ENCODE results near the gene C21orf91. TPM values are rescaled to one million over a fixed set of nuclear protein-coding genes. Genes with fewer than 3 reads are reported as not detected.
A peak's percentile ranks its signal among the peaks of the same experiment; 100 is the strongest.

C21orf91 gene
- total RNA-seq, 1 donor from 2014 or later, result 4.7 TPM

DNA sequence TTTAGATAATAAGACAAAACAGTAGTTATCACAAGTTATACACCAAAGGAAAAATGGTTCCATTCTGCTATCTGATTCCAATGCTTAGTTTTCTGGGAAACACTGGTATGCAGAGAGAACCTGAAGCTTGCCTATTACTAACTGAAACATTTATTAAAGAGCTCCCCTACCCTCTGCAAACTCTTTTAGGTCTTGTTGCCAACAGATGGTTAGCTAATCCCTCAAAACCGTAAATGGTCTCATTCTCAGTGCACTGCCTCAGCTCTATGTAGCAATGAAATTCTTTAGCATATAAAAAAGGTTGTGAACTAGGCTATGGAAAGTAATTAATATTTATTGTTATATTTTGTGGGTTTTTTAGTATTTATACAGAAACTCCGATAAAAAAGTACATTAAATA is 20.4 kb downstream of the C21orf91 start:
- peak; percentile 20 for ATAC-seq
- no peak for DNase-seq (ENCODE audit: low spot score)

DNA sequence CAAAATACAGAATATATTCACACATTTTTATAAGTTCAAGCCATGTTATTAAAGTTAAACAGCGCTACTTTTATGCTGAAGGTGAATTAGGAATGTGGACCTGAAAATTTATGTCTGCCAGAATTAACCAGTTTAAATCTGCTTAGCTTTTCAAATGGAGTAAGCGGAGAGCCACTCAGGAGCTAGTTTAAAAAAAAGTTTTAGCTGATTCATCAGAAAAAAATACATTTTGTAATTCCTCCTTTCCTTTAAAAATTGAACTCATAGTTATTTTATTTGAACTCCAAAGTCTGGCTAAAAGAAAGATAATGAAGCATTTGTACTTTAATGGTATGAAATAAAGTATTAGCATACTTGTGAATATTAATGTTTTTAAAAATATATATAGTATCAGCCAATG is 21.2 kb downstream of the C21orf91 start:
- DNase-seq (ENCODE audit: low spot score), result no peak

DNA sequence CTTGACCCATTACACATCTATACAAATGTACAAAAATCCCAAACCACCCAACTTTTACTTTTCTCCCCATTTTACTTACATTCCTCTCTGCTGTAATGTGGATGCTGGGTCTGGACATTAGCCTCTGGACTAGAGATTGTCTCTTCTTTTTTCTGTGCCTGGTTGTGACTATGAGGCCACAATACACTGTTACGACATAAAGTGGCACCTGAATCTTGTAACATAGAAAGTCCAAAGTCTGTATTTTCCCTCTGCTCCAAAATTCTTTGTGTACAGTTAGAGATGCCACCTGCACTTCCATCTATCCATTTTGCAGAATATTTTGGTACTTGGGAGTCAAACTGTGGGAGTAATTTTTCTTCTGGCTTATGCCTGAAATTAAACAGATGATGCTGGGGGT is 22.7 kb downstream of the C21orf91 start:
- peak; percentile 95 for ATAC-seq

More for the DNA sequence above, 21.2 kb downstream of the C21orf91 start:
- ATAC-seq, result no peak

DNA sequence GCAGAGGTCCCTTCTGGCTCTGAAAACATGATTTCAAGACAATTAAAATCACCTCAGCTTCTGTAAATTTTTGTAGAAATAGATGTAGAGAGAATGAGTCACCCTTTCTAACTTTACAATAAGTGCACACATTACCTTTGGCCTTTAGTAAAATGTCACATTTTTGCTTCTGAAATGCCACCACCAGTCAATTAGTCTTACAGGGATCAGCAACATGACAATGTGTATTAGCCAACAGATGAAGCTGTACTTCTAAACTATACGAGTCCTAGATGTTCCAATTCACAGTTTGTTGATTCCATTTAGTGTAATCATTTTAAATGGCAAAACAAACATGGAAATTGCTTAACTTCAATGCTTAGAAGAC is 23.1 kb downstream of the C21orf91 start:
- DNase-seq (ENCODE audit: low spot score) (no peak), ATAC-seq (no peak)

More for the DNA sequence above, 22.7 kb downstream of the C21orf91 start:
- DNase-seq (ENCODE audit: low spot score), result no peak

DNA sequence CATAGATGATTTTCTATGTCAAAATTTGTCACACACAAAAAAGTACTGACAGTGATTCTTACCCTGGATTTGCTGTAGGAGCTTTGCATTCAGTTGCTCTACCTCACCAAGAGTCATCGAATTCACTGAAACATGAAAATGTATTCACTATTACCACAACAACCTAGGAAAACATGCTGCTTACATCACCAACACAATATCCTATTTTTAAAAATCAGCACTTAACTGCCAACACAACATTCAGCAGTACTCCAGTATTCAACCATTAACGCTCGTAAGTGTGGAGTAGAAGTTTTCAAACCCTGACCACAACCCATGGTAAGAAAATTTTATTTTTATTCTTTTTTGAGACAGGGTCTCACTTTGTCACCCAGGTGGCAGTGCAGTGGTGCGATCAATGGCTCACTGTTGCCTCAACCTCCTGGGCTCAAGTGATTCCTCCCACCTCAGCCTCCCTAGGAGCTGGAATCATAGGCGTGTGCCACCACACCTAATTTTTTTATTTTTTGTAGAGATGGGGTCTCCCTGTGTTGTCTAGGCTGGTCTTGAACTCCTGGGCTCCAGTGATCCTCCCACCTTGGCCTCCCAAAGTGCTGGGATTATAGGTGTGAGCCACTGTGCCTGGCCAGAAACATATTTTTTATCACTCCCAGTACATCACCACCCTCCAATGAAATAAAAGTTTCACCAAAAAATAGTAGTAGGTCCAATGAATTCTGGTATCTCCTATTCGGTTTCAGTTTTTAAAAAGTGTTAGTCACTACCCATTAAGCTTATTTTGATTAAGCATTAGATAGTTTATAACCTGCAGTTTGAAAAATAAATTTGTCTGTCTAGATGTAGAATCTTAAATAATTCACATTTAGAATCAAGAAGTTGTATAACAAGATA is 23.8 kb downstream of the C21orf91 start:
- ATAC-seq (no peak), DNase-seq (ENCODE audit: low spot score) (no peak)

DNA sequence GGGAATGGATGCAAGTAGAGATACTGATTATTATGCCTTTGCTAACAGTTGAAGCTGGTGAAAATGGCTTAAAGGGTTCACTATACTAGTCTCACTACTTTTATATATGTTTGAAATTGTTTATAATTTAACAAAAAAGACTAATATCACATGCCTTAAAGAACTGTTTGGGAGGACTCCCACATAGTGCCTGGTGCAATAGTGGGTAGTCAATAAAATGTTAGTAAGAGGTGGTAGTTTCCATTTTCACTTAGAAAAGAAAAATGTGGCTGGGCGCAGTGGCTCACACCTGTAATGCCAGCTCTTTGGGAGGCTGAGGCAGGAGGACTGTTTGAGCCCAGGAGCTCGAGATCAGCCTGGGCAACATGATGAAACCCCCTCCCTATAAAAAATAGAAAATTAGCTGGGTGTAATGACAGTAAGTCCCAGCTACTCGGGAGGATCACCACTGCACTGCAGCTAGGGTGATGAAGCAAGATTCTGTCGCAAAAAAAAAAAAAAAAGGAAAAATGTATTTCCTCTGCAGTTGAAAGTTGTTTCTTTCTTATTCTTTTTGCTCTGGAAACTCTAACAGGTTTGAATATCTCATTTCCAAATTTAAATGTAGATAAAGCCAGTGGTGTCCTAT is 24.5 kb downstream of the C21orf91 start:
- no peak for ATAC-seq
- DNase-seq (ENCODE audit: low spot score), result no peak

DNA sequence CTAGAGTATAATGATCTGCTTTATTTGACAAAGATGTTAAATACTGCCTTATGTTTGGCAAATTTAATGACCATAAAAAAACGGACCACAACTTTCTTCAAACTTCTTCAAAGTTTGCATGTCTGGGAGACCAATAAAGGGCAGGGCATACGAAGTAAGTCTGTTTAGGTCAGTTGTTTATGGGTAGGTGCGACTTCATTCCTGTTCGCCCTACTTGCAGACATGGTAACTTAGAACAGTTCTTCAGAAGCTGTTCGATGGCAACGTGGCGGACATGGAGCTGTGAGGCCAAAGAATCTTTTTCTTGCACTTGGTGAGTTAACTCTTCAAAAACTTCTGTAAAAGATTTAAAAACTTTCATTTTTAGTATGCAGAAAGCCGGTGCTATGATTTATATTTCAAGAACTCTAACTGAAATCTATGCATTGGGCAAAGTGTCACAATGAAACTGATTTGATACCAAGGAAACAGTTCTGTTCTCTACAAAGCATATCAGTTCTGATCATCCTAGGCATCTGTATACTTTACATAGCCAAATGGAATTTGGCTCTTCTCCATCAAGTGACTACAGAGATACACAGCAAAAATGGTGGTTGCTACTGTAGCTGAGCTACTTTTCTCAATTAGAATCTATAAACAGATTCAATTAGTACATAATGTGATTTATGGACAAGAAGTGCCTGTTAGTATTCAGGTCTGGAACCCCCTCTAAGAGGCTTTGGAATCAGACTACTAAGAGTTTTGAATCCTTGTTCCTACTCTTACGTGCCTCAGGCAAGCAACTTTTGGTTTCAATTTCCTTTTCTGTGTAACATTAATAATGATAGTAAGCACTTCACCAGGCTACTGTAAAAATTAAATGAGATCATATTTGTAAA is 25.7 kb downstream of the C21orf91 start:
- ATAC-seq, result peak; percentile 60
- no peak for DNase-seq (ENCODE audit: low spot score)

DNA sequence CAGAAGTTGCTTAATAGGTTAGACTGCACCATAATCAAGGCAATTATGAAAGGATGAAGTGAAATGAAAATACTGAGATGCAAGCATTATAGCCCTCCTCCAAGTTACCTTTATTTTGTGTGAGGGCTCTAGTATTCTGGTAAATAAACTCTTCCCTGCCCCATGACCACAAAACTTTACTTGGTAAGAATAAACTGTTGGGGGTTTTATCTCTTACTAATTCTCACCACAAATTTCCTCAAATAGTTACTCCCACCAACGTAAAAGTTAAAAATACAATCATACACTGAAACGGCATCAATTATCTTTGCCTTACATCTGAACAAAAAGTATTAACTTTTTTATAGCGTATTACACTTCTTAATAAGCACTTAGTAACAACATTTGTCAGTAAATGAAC is 29.5 kb downstream of the C21orf91 start:
- DNase-seq (ENCODE audit: low spot score), result no peak
- ATAC-seq, result no peak

DNA sequence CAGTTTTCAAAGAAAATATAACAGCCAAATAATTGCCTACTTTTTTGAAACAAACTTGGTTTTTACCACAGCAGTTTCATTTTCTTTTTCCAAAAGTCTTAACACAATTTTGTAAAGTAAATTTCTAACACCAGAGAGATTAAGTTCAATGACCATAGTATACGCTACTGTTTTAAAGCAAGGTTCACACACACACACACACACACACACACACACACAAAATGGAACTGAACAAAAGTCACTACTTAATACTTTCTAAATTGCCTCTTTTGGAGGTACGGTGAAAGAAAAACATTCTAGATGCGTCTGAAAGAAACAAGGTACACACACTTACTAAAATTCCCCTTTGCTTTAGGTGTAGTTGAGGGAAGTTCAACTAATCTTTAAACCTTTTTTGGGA is 30.1 kb downstream of the C21orf91 start:
- DNase-seq (ENCODE audit: low spot score) (no peak), ATAC-seq (no peak)

DNA sequence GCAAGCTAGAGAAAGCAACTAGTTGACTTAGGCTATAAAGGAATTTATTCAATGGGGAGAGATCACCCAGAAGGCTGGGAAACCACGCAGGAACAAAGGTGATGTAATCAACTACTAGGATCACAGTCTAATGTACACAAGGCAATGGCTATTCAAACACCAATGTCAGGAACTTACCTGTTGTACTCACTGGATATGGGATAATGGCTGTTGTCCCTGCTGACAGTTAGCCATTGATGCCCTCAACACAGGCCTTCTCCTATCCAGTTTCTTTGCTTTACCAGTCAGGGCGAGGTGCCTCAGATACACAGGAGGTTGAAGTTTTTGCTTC is 32.3 kb downstream of the C21orf91 start:
- DNase-seq (ENCODE audit: low spot score) (no peak), ATAC-seq (peak; percentile 26)

DNA sequence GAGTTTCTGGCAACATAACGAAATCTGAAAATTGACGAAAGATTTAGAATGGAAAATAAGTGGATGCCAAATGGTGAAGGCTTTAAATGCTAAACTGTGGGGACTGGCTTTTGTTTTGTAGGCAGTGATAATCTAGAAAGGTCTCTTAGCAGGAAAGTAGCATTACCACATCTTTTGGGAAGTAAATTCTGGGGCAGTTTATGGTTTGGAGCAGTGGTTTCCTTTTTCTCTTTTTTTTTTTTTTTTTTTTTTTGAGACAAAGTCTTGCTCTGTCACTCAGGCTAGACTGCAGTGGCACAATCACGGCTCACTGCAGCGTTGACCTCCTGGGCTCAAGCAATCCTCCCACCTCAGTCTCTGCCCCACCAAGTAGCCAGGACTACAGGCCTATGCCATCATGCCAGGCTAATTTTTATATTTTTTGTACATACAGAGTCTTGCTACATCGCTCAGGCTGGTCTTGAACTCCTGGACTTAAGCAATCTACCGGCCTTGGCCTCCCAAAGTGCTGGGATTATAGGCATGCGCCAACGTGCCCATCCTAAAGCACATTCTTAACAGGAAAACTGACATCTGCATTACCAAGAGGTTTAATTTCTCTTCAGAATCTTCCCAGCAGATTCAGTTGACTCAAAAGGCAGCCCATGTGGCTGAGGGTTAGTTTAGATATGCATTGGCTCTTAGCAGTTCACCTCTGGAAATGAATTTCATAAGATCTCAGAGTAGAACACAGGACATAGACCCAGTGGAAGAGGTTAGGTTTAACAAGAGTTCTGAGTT is 32.9 kb downstream of the C21orf91 start:
- DNase-seq (ENCODE audit: low spot score) (no peak), ATAC-seq (no peak)

DNA sequence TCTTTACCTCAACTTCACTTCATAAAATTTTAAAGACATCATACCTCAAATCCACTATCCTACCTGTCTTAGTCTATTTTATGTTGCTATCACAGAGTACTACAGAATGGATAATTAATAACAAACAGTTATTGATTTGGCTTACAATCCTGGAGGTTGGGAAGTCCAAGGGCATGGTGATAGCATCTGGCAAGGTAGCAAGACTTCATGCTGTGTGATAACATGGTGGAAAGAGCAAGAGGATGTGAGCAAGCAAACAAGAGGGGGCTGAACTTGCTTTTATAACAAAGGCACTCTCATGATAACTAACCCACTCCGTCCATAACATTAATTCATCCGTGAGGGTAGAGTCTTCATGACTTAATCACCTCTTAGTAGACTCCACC is 33.8 kb downstream of the C21orf91 start:
- DNase-seq (ENCODE audit: low spot score), result no peak
- ATAC-seq, result no peak

DNA sequence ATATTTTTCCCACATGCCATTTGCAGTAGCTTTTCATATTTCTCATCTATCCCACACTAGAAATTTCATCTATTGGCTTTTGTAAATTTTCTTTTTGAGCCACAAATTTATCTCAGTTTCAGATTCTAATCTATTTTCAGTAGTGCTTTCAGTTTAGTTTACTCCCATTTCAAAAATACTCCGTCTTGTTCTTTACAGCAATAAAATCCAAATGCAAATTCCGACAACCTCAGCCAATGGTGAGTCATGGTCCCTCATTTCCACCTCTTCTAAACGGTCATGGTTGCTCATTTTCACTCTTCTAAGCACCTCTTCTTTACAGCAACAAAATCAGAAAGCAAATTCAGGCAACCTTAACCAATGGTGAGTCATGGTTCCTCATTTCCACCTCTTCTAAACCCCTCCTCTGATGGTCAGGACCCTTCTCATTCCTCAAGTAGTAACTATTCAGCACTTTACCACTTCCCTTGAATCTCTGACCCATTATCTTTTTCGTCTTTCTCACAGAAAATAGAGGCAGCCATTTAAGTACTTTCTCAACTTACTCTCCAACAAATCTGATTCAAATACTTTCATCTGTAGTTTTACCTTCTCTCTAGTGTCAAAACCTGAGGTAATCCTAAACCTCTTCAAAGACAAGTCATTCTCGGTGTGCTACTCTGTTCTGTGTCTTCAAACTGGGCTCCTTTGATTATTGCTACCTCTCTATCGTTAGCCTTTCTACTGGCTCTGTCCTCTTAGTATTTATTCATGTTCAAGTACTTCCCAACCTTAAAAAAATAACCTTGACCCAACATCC is 34.4 kb downstream of the C21orf91 start:
- DNase-seq (ENCODE audit: low spot score) (no peak), ATAC-seq (no peak)

DNA sequence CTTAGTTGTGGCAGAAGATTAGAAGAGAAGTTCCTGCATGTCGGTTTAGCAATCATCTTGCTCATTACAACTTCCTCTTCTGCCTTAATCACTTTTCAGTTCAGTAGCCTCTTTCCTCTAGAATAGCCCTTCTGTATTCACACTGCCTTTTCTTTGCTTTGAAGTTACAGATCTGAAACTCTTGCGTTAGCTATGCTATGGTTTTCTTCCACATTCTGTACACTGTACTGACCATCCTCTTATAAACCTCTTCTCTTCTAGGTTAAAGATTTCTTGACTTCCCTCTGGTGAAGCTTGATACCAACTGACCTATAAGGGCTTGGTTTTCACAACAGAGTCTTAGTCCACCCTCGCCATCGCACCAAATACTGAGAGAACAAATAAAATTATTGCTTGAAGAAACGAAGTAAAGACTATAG is 35.0 kb downstream of the C21orf91 start:
- ATAC-seq (no peak), DNase-seq (ENCODE audit: low spot score) (no peak)

DNA sequence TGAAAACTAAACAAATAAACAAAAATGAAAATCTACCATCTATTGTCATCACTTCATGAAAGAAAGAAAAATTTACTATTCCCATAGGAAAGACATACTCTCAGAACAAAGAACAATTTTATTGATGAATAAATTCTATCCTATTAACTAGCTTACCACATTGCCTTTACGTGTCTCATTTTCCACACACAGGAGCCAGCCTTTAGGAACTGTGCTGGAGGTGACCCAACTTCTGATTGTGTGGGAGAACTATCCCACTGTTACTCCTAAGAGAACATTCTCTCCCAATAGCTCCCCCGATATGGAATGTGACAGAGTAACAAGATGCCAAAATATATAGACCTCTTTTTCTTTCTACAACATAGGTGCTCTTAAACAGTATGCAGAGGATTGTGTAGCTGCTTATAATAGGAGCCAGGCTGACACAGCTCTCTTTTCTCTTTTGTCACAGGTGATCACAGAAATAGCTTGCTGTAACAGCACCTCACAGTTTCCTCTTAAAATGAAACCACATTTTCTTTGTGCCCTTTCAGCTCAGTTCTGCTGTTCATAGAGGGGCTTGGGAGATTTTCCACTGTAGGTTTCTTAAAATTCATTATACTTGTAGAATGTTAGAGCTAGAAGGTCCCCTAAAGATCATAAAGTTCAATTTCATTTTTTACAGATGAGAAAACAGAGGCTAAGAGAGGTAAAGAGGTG is 35.5 kb downstream of the C21orf91 start:
- DNase-seq (ENCODE audit: low spot score) (no peak), ATAC-seq (no peak)

DNA sequence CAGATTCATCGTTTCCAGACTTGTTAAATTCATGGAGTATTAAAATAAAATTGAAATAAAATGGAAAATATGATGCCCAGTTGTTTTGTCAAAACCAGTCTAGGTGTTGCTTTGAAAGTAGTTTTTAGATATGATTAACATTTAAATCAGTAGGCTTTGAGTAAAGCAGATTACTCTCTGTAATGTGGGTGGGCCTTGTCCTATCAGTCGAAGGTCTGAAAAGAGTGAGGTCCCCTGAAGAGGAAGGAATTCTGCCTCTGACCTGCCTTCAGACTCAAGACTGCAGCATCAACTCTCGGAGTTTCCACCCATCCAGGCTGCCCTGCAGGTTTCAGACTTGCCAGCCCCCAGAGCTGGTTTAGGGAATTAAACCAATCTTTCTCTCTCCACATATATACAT is 36.2 kb downstream of the C21orf91 start:
- no peak for DNase-seq (ENCODE audit: low spot score)

DNA sequence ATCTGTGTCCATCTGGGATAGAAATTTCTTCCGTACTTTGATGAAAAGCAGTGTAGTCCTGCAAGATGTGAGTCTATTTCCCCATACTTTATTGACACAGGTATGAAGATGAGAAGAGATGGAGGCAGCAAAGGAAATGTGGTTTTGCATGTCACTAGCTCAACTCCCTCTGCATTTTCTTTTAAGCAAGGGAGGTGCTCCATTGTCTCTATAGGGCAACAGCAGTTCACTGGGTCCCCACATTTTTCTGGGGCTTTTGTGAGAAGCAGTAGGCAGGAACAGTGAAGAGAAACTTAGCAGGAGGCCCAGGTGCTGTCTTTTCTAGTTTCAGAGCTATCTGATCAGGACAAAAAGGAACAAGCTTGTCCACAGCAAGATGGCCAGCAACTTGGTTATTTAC is 37.1 kb downstream of the C21orf91 start:
- DNase-seq (ENCODE audit: low spot score) (no peak), ATAC-seq (no peak)

More for the DNA sequence above, 36.2 kb downstream of the C21orf91 start:
- ATAC-seq, result no peak

DNA sequence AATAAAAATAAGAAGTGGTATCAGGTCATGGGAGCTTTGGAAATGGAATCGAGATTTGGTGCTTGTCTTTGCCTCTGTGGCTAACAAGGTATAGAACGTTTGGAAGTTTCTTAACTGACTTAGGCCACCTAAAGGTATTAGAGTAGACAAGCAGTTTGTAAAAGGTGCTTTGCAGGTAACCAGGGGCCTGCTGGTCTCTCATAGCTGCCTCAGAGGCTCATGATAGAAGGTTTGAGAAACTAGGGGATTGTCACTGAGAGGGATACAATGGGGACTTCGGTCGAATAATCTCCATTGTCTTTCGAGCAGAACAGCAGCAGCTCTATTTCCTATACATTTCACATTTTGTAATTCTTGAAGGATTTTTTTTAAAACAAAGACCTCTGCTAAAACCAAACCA is 37.6 kb downstream of the C21orf91 start:
- no peak for ATAC-seq

DNA sequence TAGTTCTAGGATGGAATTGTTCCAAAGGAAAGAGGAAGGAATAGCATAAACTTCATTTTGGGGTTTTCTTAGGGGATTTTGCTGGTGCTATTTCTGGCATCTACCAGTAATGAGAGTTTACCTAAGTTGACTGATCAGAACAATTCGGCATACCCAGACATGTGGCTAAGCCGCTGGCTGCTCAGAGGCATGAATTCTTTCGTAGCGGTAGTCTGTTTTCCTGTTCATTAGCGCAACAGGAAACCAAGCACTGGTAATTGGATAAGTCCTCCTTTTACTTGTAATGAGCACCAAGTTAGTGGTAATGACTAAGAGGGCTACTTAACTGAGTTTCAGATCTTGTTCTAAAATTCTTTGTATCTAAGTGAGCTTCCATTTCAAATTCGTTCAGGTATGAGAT is 38.6 kb downstream of the C21orf91 start:
- ATAC-seq, result no peak
- DNase-seq (ENCODE audit: low spot score), result no peak

More for the DNA sequence above, 37.6 kb downstream of the C21orf91 start:
- DNase-seq (ENCODE audit: low spot score), result no peak
